Neural progenitor cell (in vitro differentiated cells): ENCODE measurements around the gene TSPAN4. TPM values are rescaled to one million over a fixed set of nuclear protein-coding genes. Genes with fewer than 3 reads are reported as not detected.
A peak's percentile ranks its signal among the peaks of the same experiment; 100 is the strongest.

Experiments used
- DNase-seq: peaks from one replicate; pipeline ENCODE4 v3.0.0-alpha.2; 2016; ENCODE audit warnings: low spot score
- H2AFZ ChIP-seq: fragments of 200-600 bp; sonication (generic); replicated peaks from 2 replicates; pipeline ENCODE4 v1.6.1; 2016; ENCODE audit warnings: antibody characterized with exemption
- H3F3A ChIP-seq: fragments of 200-600 bp; sonication (generic); 2 replicates; pipeline ENCODE4 v1.6.1; 2016; ENCODE audit warnings: antibody characterized with exemption, low read depth
- H3K27ac ChIP-seq: fragments of 200-600 bp; sonication (generic); 2 replicates; pipeline ENCODE4 v1.5.1; 2016; ENCODE audit warnings: mild to moderate bottlenecking
- H3K27me3 ChIP-seq: fragments of 200-600 bp; sonication (generic); 2 replicates; pipeline ENCODE4 v1.6.1; 2016; ENCODE audit warnings: mild to moderate bottlenecking, moderate library complexity
- H3K36me3 ChIP-seq: fragments of 200-600 bp; sonication (generic); 2 replicates; pipeline ENCODE4 v1.5.1; 2016
- H3K4me1 ChIP-seq: fragments of 200-600 bp; sonication (generic); 2 replicates; pipeline ENCODE4 v1.6.1; 2016; ENCODE audit warnings: mixed run types
- H3K4me2 ChIP-seq: fragments of 200-600 bp; sonication (generic); 2 replicates; pipeline ENCODE4 v1.6.1; 2016
- H3K4me3 ChIP-seq: fragments of 200-600 bp; sonication (generic); 2 replicates; pipeline ENCODE4 v1.5.1; 2016
- H3K79me2 ChIP-seq: fragments of 200-600 bp; sonication (generic); 2 replicates; pipeline ENCODE4 v1.6.1; 2016; ENCODE audit warnings: low read depth
- H3K9ac ChIP-seq: fragments of 200-600 bp; sonication (generic); 2 replicates; pipeline ENCODE4 v1.6.1; 2016
- H3K9me3 ChIP-seq: fragments of 200-600 bp; sonication (generic); 2 replicates; pipeline ENCODE4 v1.5.1; 2016; ENCODE audit warnings: low read depth
- H4K20me1 ChIP-seq: fragments of 200-600 bp; sonication (generic); 2 replicates; pipeline ENCODE4 v1.6.1; 2016; ENCODE audit warnings: low read depth
- H3K27ac Mint-ChIP-seq: 3 replicates; pipeline ENCODE4 v1.8.0; 2021; ENCODE audit warnings: mixed read lengths
- H3K27me3 Mint-ChIP-seq: 2 replicates; pipeline ENCODE4 v1.8.0; 2022; ENCODE audit warnings: low read depth, mild to moderate bottlenecking, inconsistent platforms, moderate library complexity, mixed read lengths; ENCODE audit not compliant: insufficient read depth
- H3K36me3 Mint-ChIP-seq: 3 replicates; pipeline ENCODE4 v1.8.0; 2021; ENCODE audit warnings: mixed read lengths
- H3K4me1 Mint-ChIP-seq: 3 replicates; pipeline ENCODE4 v1.8.0; 2021; ENCODE audit warnings: mixed read lengths
- H3K4me3 Mint-ChIP-seq: 3 replicates; pipeline ENCODE4 v1.8.0; 2021; ENCODE audit warnings: mild to moderate bottlenecking, moderate library complexity, mixed read lengths
- H3K9me3 Mint-ChIP-seq: 3 replicates; pipeline ENCODE4 v1.8.0; 2020; ENCODE audit warnings: mixed read lengths
- CTCF ChIP-seq: fragments of 200-600 bp; sonication (generic); IDR thresholded peaks from 2 replicates; pipeline ENCODE4 v1.5.1; 2017; ENCODE audit warnings: antibody characterized with exemption, mild to moderate bottlenecking
- EZH2 ChIP-seq: fragments of 200-600 bp; sonication (generic); IDR thresholded peaks from 2 replicates; pipeline ENCODE4 v1.6.1; 2017; ENCODE audit warnings: antibody characterized with exemption, mild to moderate bottlenecking, moderate library complexity
- EZH2phosphoT487 ChIP-seq: fragments of 200-600 bp; sonication (generic); IDR thresholded peaks from 2 replicates; pipeline ENCODE4 v1.6.1; 2017; ENCODE audit warnings: antibody characterized with exemption
- total RNA-seq: library from RNA; depleted of rRNA; stranded (reverse); fragments of >200 nt; gene quantifications from 2 replicates; pipeline ENCODE4 v1.2.3, GENCODE V29; 2015; ENCODE audit warnings: low replicate concordance

The TSPAN4 gene
- total RNA-seq, 1 donor from 2014 or later: 19.6 TPM

- Mint-ChIP-seq H3K4me3 (peak overlapping the region; percentile 35), H3K27me3 (peaks cover 18% of the 10 kb centered on the region), H3K27ac (no peak overlapping the region), H3K9me3 (no peaks in the 10 kb centered on the region), H3K36me3 (peaks cover 4% of the 10 kb centered on the region), H3K4me1 (peaks cover 14% of the 10 kb centered on the region)
- H3K4me2 ChIP-seq: no peak overlapping the region
- no peak overlapping the region for H3K4me3 ChIP-seq
- no peaks in the 10 kb centered on the region for H3K9me3 ChIP-seq
- no peak for TF ChIP-seq EZH2
- no peak for TF ChIP-seq EZH2phosphoT487
- TF ChIP-seq CTCF: no peak
- no peaks in the 10 kb centered on the region for H3K36me3 ChIP-seq
- H3K4me1 ChIP-seq: peaks cover 3% of the 10 kb centered on the region
- H3K79me2 ChIP-seq: peaks cover 9% of the 10 kb centered on the region
- no peak overlapping the region for H3K9ac ChIP-seq
- peaks cover 18% of the 10 kb centered on the region for H3K27me3 ChIP-seq
- no peak overlapping the region for H2AFZ ChIP-seq
- no peak overlapping the region for H3K27ac ChIP-seq
- no peak for DNase-seq
- peaks cover 19% of the 10 kb centered on the region for H3F3A ChIP-seq
- peaks cover 48% of the 10 kb centered on the region for H4K20me1 ChIP-seq
Measured at GRCh38 chr11:821512-822371, 20.9 kb upstream of the TSPAN4 start.

GRCh38 chr11:823441-824291 is 19.0 kb upstream of the TSPAN4 start:
- H3K4me1 ChIP-seq: peaks cover 18% of the 10 kb centered on the region

More at GRCh38 chr11:823441-824291, 19.0 kb upstream of the TSPAN4 start:
- Histone ChIP-seq H3K9me3 (no peaks in the 10 kb centered on the region), H3F3A (peaks cover 31% of the 10 kb centered on the region), H3K4me2 (no peak overlapping the region), H3K27ac (no peak overlapping the region), H2AFZ (no peak overlapping the region), H3K79me2 (peaks cover 9% of the 10 kb centered on the region), H3K4me3 (no peak overlapping the region), H3K36me3 (no peaks in the 10 kb centered on the region), H3K27me3 (peaks cover 38% of the 10 kb centered on the region), H3K9ac (no peak overlapping the region), H4K20me1 (peaks cover 62% of the 10 kb centered on the region)
- no peaks in the 10 kb centered on the region for H3K9me3 Mint-ChIP-seq
- peaks cover 21% of the 10 kb centered on the region for H3K27me3 Mint-ChIP-seq
- H3K36me3 Mint-ChIP-seq: peaks cover 4% of the 10 kb centered on the region
- no peak for DNase-seq
- H3K27ac Mint-ChIP-seq: no peak overlapping the region
- TF ChIP-seq CTCF (no peak), EZH2 (no peak), EZH2phosphoT487 (no peak)
- H3K4me1 Mint-ChIP-seq: peaks cover 24% of the 10 kb centered on the region
- H3K4me3 Mint-ChIP-seq: no peak overlapping the region
